GM18520 (cell line): Measurements from ENCODE around the gene CAV2.

Source experiments
- ATAC-seq: cut with Tn5 transposase; IDR thresholded peaks from one replicate; pipeline ENCODE4 v1.9.1; 2021; ENCODE audit not compliant: unreplicated experiment

The CAV2 gene

DNA sequence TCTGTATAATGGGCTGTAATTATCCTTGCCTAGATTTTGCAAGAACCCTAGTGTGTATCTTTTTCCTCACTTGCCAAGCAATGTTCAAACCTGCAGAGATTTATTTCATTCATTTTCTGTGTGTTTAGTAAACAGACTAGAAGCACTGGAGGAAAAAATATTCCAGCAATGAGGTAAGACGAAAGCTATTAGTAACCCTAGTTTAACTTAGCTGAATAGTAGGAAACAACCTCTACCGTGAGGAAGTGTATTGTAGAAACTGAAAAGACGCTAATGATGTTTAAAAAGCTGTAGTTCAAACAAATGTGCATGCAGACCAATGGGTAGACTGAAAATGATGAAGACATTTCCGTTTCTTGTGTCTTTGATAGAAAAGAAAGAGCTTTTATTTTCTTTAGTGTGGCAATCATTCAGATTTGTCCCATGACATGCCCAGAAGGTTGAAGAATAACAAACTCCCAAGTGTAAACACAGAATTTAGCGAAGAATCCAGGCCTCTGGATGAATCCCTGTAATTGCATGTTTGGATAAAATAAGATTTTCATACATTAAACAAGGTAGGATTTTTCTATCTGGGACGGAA, 46.0 kb downstream of the CAV2 start:
- ATAC-seq = no peak

DNA sequence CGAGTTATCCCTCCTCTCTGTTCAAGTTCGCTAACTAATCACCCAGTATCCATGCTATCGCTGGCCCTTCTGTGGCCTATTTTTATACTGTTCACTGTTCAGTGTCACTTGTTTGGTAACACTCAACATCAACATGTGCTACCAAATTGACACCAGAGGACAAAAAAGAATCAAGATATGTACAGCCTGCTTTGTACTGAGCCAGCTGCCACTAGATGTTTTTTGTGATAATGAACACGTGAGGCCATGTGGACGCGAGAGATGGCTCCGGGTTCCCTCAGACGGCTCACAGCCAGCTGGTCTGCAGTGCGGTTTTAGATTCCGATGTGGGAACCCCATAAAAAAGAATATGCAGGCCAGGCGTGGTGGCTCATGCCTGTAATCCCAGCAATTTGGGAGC, 46.5 kb downstream of the CAV2 start:
- ATAC-seq = no peak

GRCh38 chr7:116546916-116547315, 47.4 kb downstream of the CAV2 start:
- no peak for ATAC-seq

DNA sequence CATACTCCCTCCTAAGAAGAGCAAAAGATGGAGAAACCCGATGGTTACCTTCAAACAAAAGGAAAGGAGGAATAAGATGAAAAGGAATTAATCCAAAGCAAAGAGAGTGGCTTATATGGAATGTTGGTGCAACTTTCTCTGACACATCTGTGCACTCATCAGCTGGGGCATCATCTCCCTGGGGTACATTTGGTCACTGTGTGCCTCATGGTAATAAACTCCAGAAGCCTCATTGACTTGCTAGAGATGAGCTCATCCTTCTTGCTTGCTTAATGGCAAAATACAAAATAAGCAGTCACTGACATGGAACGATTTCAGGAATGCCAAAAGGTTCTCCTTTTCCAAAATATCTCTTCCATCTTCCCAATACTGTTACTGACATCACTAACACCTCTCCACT, 47.8 kb downstream of the CAV2 start:
- ATAC-seq = no peak

- ATAC-seq = peak; percentile 75
Measured at GRCh38 chr7:116548506-116548905, 49.0 kb downstream of the CAV2 start.

DNA sequence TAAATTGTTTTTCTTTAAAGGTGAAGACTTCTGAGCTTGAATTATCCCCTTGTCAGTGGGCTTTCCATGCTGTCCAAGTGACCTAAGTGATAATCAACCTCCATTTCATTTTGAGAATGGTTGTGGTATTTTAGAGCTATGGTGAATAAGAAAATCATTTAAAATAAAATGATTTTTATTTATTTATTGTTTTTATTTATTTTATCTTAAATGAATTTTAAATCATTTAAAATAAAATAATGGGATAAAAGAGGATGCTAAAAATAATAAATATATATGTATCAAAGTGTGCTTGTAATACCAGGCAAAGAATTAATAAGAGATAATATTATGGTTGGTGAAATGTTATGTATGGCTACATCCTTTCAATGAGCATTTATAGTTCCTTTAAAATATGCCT, 49.8 kb downstream of the CAV2 start:
- ATAC-seq = no peak

GRCh38 chr7:116551692-116552091, 52.2 kb downstream of the CAV2 start:
- no peak for ATAC-seq

- ATAC-seq = no peak
Measured at GRCh38 chr7:116552602-116553001, 53.1 kb downstream of the CAV2 start.

DNA sequence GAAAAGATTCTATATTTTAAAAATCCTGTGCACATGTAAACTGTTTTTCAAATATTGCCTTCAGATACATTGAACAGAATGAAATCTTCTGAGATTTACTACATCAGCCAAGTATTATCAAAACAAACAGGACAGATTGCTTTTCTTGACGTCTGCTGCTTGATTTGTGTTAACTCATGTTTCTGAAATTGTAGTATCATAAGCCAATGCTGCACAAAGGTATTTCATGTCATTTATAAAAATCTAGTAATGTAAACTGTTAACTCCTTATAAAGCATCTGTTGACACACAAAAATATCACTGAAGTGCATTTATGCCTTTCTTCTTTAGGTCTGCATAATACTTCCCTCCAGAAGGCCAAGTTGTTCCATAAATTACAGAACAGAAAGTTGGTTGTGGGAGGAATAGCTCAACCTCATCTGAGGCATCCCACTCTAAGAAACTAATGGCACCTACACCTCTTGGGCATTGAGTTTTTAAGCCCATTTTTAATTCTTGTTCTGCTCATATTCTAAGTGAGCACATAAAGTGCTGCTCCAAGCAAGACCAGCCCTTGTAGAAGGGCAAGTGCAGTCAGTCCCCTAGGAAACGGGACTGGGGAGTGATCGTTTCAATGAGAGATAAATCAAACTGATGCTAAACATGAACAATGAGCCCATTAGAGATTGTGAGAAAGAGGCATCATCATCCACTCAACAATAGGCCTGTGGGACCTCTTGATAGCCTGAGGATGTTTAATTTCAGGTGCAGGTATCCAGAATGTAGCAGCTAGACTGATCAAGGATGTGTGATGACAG, 53.8 kb downstream of the CAV2 start:
- ATAC-seq = no peak

DNA sequence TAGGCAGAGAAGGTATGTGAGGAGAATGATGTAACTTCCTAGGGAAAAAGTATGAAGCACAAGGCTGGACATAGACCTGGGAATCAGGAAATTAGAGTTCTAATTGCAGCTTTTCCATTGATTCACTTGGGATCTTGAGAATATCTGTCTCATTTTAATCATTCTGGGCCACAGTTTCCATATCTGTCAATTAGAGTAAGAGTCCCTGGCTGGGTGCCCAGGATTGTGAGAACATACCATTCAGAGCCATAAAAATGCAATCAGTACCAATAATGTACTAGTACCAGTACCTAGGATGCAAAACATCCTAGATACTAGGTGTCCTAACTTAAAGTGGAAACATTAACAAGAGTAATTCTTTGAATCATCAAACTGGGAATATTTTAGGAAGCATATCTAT, 54.9 kb downstream of the CAV2 start:
- no peak for ATAC-seq

- no peak for ATAC-seq
Measured at GRCh38 chr7:116554911-116555310, 55.4 kb downstream of the CAV2 start.

GRCh38 chr7:116557066-116557585, 57.6 kb downstream of the CAV2 start:
- ATAC-seq = no peak

DNA sequence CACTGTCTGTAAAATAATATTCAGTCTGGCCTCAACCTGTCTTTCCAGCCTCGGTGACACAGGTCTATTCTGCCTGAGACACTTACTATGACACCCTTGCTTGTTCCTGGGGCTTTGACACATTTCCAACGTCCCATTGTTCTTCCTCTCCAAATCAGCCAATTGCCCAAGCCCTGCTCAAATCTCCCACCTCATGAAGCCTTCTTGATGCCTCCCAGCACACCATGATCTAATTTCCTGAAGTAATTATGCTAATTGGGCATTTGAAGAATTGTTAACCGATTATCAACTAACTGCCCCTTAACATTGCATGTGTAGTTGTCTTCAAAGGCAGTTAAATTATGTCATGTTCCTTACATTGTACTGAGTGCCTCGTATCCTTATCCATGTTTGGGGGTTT, 58.4 kb downstream of the CAV2 start:
- ATAC-seq = no peak
